ENCODE results near the gene ZFYVE27. TPM values are rescaled to one million over a fixed set of nuclear protein-coding genes. Genes with fewer than 3 reads are reported as not detected.

The ZFYVE27 gene
- total and polyA plus RNA-seq, 2 of the 4 experiments (the other 2 are of a cell fraction) = 13.1 to 22.2 TPM

GRCh38 chr10:97736403-97736901, 476 bp upstream of the ZFYVE27 start:
- Histone ChIP-seq H3K4me2 (ENCODE audit: low read depth, low read length) (peak overlapping the region; percentile 80), H3K4me1 (ENCODE audit: control insufficient read depth, insufficient read depth, low read length) (peaks cover 9% of the 10 kb centered on the region), H3K9ac (ENCODE audit: low read depth, low read length) (no peak overlapping the region), H4K91ac (ENCODE audit: insufficient read depth, low read depth, low read length) (peak overlapping the region; percentile 80), H3K27ac (ENCODE audit: insufficient read depth, low read length) (peak overlapping the region; percentile 50), H3K23ac (ENCODE audit: low read depth, low read length) (peak overlapping the region; percentile 89; the same call in 1 of the 2 replicates), H3K27me3 (ENCODE audit: control insufficient read depth, insufficient read depth, low read length) (no peaks in the 10 kb centered on the region), H3K4ac (ENCODE audit: low read depth, low read length) (peak overlapping the region; percentile 92), H3K56ac (ENCODE audit: extremely low read depth, insufficient read depth, low read length) (0 out of 2 replicates have a peak overlapping the region, but pooled peaks have one; percentile 21), H3K79me1 (ENCODE audit: low read depth in 1 of 2, low read length in 2 of 2) (peaks cover 16 to 39% of the 10 kb centered on the region in 2 experiments), H2BK120ac (ENCODE audit: low read depth, low read length) (peak overlapping the region; percentile 79; the same call in 1 of the 2 replicates), H2BK5ac (ENCODE audit: low read depth, low read length, poor library complexity, severe bottlenecking) (peak overlapping the region; percentile 65), H2AK5ac (ENCODE audit: low read depth, low read length) (peak overlapping the region; percentile 16; the same call in 1 of the 2 replicates), H3K9me3 (ENCODE audit: control insufficient read depth, insufficient read depth, low read length) (no peaks in the 10 kb centered on the region), H2AFZ (replicated peaks; ENCODE audit: low read length, poor library complexity) (peak overlapping the region; percentile 99), H4K5ac (ENCODE audit: low read depth, low read length) (peak overlapping the region; percentile 98), H4K20me1 (ENCODE audit: insufficient read depth, low read length) (peaks cover 20% of the 10 kb centered on the region; the same call in 1 of the 2 replicates), H2BK15ac (ENCODE audit: low read depth, low read length) (peak overlapping the region; percentile 52; the same call in 2 of the 3 replicates), H2AK9ac (replicated peaks; ENCODE audit: low read depth, low read length, poor library complexity) (peak overlapping the region; percentile 67), H2BK20ac (ENCODE audit: low read depth, low read length) (peak overlapping the region; percentile 42; the same call in 1 of the 2 replicates), H3K4me3 (ENCODE audit: insufficient read depth, low read depth, low read length) (no peak overlapping the region), H3K36me3 (ENCODE audit: control insufficient read depth, insufficient read depth, low read length) (peaks cover 9% of the 10 kb centered on the region), H3K9me1 (ENCODE audit: insufficient read depth, low read length) (peaks cover 14% of the 10 kb centered on the region), H3K14ac (replicated peaks; ENCODE audit: low read depth, low read length) (peak overlapping the region; percentile 89), H4K8ac (ENCODE audit: low read depth in 2 of 2, low read length in 2 of 2) (peak overlapping the region; percentile 92 to 100), H3K18ac (ENCODE audit: low read depth, low read length) (peak overlapping the region; percentile 53; the same call in 1 of the 2 replicates)
- ATAC-seq (ENCODE audit: low read depth) = peak; percentile 7
- BruUV-seq (replicated peaks) = no TSS peak
- 46% methylated on average over 5 of the region's 13 CpGs; no CpG with 5 or more reads in 1 of the 2 experiments for WGBS, 2 experiments (ENCODE audit: extremely low coverage in 2 of 2, insufficient read length in 1 of 2)
- dilution Hi-C loops (cut with HindIII; ENCODE audit: low sequenced_read_pairs, unreplicated experiment) = no loop called here
- no peak for DNase-seq
- in situ Hi-C loops (cut with MboI; ENCODE audit: low sequenced_read_pairs) = loop anchor here (10.0 kb wide), 1 partner anchor 162 kb away; the partner anchor contains the start of gene ANKRD2
- TF ChIP-seq SMC3 (IDR thresholded peaks at IDR 0.05; ENCODE audit: low read depth, low read length) (no peak), CTCF (conservative IDR thresholded peaks at IDR 0.05; ENCODE audit: low read depth, low read length) (no peak), RCOR1 (IDR thresholded peaks at IDR 0.05; ENCODE audit: insufficient replicate concordance, low read length) (no peak)
- TF ChIP-seq, protein P1, sequence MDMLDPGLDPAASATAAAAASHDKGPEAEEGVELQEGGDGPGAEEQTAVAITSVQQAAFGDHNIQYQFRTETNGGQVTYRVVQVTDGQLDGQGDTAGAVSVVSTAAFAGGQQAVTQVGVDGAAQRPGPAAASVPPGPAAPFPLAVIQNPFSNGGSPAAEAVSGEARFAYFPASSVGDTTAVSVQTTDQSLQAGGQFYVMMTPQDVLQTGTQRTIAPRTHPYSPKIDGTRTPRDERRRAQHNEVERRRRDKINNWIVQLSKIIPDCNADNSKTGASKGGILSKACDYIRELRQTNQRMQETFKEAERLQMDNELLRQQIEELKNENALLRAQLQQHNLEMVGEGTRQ (IDR thresholded peaks at IDR 0.05; ENCODE audit: low read depth, low read length) = no peak
- CTCF ChIA-PET = interaction anchor here (0.9 to 1.5 kb wide), 4 partner anchors 9 to 32 kb away, joined by 3 to 6 read pairs (median 4); no protein-coding TSS in a partner anchor
- POLR2A ChIA-PET (ENCODE audit: unreplicated experiment) = interaction anchor here (0.6 kb wide), 1 partner anchor 48 kb away, joined by 4 read pairs; no protein-coding TSS in a partner anchor
- intact Hi-C loops (cut with micrococcal nuclease) = no loop called here

Measured in IMR-90 (cell line).